ENCODE measurements around the gene COPS8.

The COPS8 gene

GRCh38 chr2:237121321-237121720, 35.6 kb downstream of the COPS8 start:
- H2AFZ ChIP-seq (ENCODE audit: low read length): no peak overlapping the region
- H4K20me1 ChIP-seq (ENCODE audit: insufficient read depth, low read length, poor library complexity, severe bottlenecking): no peaks in the 10 kb centered on the region
- H3K36me3 ChIP-seq (ENCODE audit: insufficient read depth, low read length): no peaks in the 10 kb centered on the region
- no peak overlapping the region for H3K4me3 ChIP-seq (ENCODE audit: low read length, poor library complexity, severe bottlenecking)
- H3K4me1 ChIP-seq (ENCODE audit: insufficient read depth, low read length, poor library complexity, severe bottlenecking): no peaks in the 10 kb centered on the region
- H3K4me2 ChIP-seq (ENCODE audit: low read depth, low read length, poor library complexity, severe bottlenecking): no peak overlapping the region
- no peaks in the 10 kb centered on the region for H3K9me3 ChIP-seq (ENCODE audit: insufficient read depth, low read depth, low read length)
- no peaks in the 10 kb centered on the region for H3K9me2 ChIP-seq (replicated peaks; ENCODE audit: low read depth, low read length)
- H3K9ac ChIP-seq (ENCODE audit: low read depth, low read length, poor library complexity, severe bottlenecking): no peak overlapping the region
- no peaks in the 10 kb centered on the region for H3F3A ChIP-seq (ENCODE audit: low read depth)
- TF ChIP-seq EZH2phosphoT487 (IDR thresholded peaks at IDR 0.05; ENCODE audit: borderline replicate concordance) (no peak), CTCF (conservative IDR thresholded peaks at IDR 0.05; ENCODE audit: low read length) (no peak)
- no peaks in the 10 kb centered on the region for H3K79me2 ChIP-seq (ENCODE audit: insufficient read depth, low read length)
- no peaks in the 10 kb centered on the region for H3K27me3 ChIP-seq (ENCODE audit: insufficient read depth, low read length, poor library complexity, severe bottlenecking)

GRCh38 chr2:237122214-237122666, 36.6 kb downstream of the COPS8 start:
- Histone ChIP-seq H4K20me1 (ENCODE audit: insufficient read depth, low read length, poor library complexity, severe bottlenecking) (no peaks in the 10 kb centered on the region), H3K9me2 (replicated peaks; ENCODE audit: low read depth, low read length) (no peaks in the 10 kb centered on the region), H3K9me3 (ENCODE audit: insufficient read depth, low read depth, low read length) (no peaks in the 10 kb centered on the region), H3K36me3 (ENCODE audit: insufficient read depth, low read length) (no peaks in the 10 kb centered on the region), H3F3A (ENCODE audit: low read depth) (no peaks in the 10 kb centered on the region), H3K27me3 (ENCODE audit: insufficient read depth, low read length, poor library complexity, severe bottlenecking) (no peaks in the 10 kb centered on the region), H3K4me3 (ENCODE audit: low read length, poor library complexity, severe bottlenecking) (no peak overlapping the region), H3K4me1 (ENCODE audit: insufficient read depth, low read length, poor library complexity, severe bottlenecking) (no peaks in the 10 kb centered on the region), H3K9ac (ENCODE audit: low read depth, low read length, poor library complexity, severe bottlenecking) (no peak overlapping the region), H3K4me2 (ENCODE audit: low read depth, low read length, poor library complexity, severe bottlenecking) (no peak overlapping the region), H2AFZ (ENCODE audit: low read length) (peak overlapping the region; percentile 67), H3K79me2 (ENCODE audit: insufficient read depth, low read length) (no peaks in the 10 kb centered on the region)
- TF ChIP-seq CTCF (conservative IDR thresholded peaks at IDR 0.05; ENCODE audit: low read length): peak; percentile 64
- no peak for TF ChIP-seq EZH2phosphoT487 (IDR thresholded peaks at IDR 0.05; ENCODE audit: borderline replicate concordance)

- H2AFZ ChIP-seq (ENCODE audit: low read length): no peak overlapping the region
- H3K9ac ChIP-seq (ENCODE audit: low read depth, low read length, poor library complexity, severe bottlenecking): no peak overlapping the region
- no peak overlapping the region for H3K4me3 ChIP-seq (ENCODE audit: low read length, poor library complexity, severe bottlenecking)
- no peaks in the 10 kb centered on the region for H3K79me2 ChIP-seq (ENCODE audit: insufficient read depth, low read length)
- no peak overlapping the region for H3K4me2 ChIP-seq (ENCODE audit: low read depth, low read length, poor library complexity, severe bottlenecking)
- no peaks in the 10 kb centered on the region for H3K27me3 ChIP-seq (ENCODE audit: insufficient read depth, low read length, poor library complexity, severe bottlenecking)
- H4K20me1 ChIP-seq (ENCODE audit: insufficient read depth, low read length, poor library complexity, severe bottlenecking): no peaks in the 10 kb centered on the region
- H3K9me3 ChIP-seq (ENCODE audit: insufficient read depth, low read depth, low read length): no peaks in the 10 kb centered on the region
- no peaks in the 10 kb centered on the region for H3F3A ChIP-seq (ENCODE audit: low read depth)
- H3K9me2 ChIP-seq (replicated peaks; ENCODE audit: low read depth, low read length): no peaks in the 10 kb centered on the region
- TF ChIP-seq CTCF (conservative IDR thresholded peaks at IDR 0.05; ENCODE audit: low read length) (no peak), EZH2phosphoT487 (IDR thresholded peaks at IDR 0.05; ENCODE audit: borderline replicate concordance) (no peak)
- no peaks in the 10 kb centered on the region for H3K36me3 ChIP-seq (ENCODE audit: insufficient read depth, low read length)
- H3K4me1 ChIP-seq (ENCODE audit: insufficient read depth, low read length, poor library complexity, severe bottlenecking): no peaks in the 10 kb centered on the region
Measured at GRCh38 chr2:237124820-237125219, 39.1 kb downstream of the COPS8 start.

All from Loucy (cell line).